Measurements from ENCODE around the gene UBB.

UBB gene

GRCh38 chr17:16346721-16347271, 34.1 kb upstream of the UBB start:
- no peak for TF ChIP-seq CTCF (IDR thresholded peaks at IDR 0.05; ENCODE audit: low read depth, low read length)
- DNase-seq (ENCODE audit: extremely low read depth, low read depth): no peak

GRCh38 chr17:16348586-16348985, 32.3 kb upstream of the UBB start:
- no peak for TF ChIP-seq CTCF (IDR thresholded peaks at IDR 0.05; ENCODE audit: low read depth, low read length)
- no peak for DNase-seq (ENCODE audit: extremely low read depth, low read depth)

GRCh38 chr17:16349431-16349830, 31.5 kb upstream of the UBB start:
- no peak for DNase-seq (ENCODE audit: extremely low read depth, low read depth)

GRCh38 chr17:16351831-16352230, 29.1 kb upstream of the UBB start:
- no peak for DNase-seq (ENCODE audit: extremely low read depth, low read depth)

More at GRCh38 chr17:16349431-16349830, 31.5 kb upstream of the UBB start:
- TF ChIP-seq CTCF (IDR thresholded peaks at IDR 0.05; ENCODE audit: low read depth, low read length): no peak

GRCh38 chr17:16352303-16352666, 28.6 kb upstream of the UBB start:
- DNase-seq (ENCODE audit: extremely low read depth, low read depth): no peak

More at GRCh38 chr17:16351831-16352230, 29.1 kb upstream of the UBB start:
- no peak for TF ChIP-seq CTCF (IDR thresholded peaks at IDR 0.05; ENCODE audit: low read depth, low read length)

GRCh38 chr17:16352667-16353316, 28.1 kb upstream of the UBB start:
- DNase-seq (ENCODE audit: extremely low read depth, low read depth): no peak
- TF ChIP-seq CTCF (IDR thresholded peaks at IDR 0.05; ENCODE audit: low read depth, low read length): no peak

More at GRCh38 chr17:16352303-16352666, 28.6 kb upstream of the UBB start:
- no peak for TF ChIP-seq CTCF (IDR thresholded peaks at IDR 0.05; ENCODE audit: low read depth, low read length)

GRCh38 chr17:16353317-16354174, 27.3 kb upstream of the UBB start, which contains the start of gene CENPV:
TSS of gene CENPV (minus strand) at chr17:16353469. CDS start at chr17:16353436, 33 bp downstream.
- no peak for DNase-seq (ENCODE audit: extremely low read depth, low read depth)
- TF ChIP-seq CTCF (IDR thresholded peaks at IDR 0.05; ENCODE audit: low read depth, low read length): no peak
